Endodermal cell (in vitro differentiated cells): ENCODE data around the gene SMOC2. TPM values are rescaled to one million over a fixed set of nuclear protein-coding genes. Genes with fewer than 3 reads are reported as not detected.

Experiments
- DNase-seq: peaks from one replicate; pipeline ENCODE4 v3.0.0-alpha.2; 2017
- H3K27ac ChIP-seq: 2 replicates; pipeline ENCODE4 v1.5.1; 2013; ENCODE audit warnings: mild to moderate bottlenecking, low read depth, low read length, moderate library complexity
- H3K27me3 ChIP-seq: 2 replicates; pipeline ENCODE4 v1.6.1; 2013; ENCODE audit warnings: mild to moderate bottlenecking, low read length, moderate library complexity; ENCODE audit not compliant: insufficient read depth, control insufficient read depth, poor library complexity, severe bottlenecking
- H3K36me3 ChIP-seq: 2 replicates; pipeline ENCODE4 v1.7.0; 2013; ENCODE audit warnings: mild to moderate bottlenecking, low read length, moderate library complexity; ENCODE audit not compliant: control insufficient read depth, insufficient read depth
- H3K4me1 ChIP-seq: one replicate; pipeline ENCODE4 v1.7.0; 2013; ENCODE audit warnings: low read length; ENCODE audit not compliant: control insufficient read depth, insufficient read depth
- H3K4me3 ChIP-seq: 2 replicates; pipeline ENCODE4 v1.5.1; 2013; ENCODE audit warnings: mild to moderate bottlenecking, low read length, moderate library complexity
- H3K9ac ChIP-seq: 2 replicates; pipeline ENCODE4 v1.6.1; 2013; ENCODE audit warnings: mild to moderate bottlenecking, low read length, moderate library complexity; ENCODE audit not compliant: poor library complexity, severe bottlenecking; ENCODE audit errors: extremely low read depth
- H3K9me3 ChIP-seq: 2 replicates; pipeline ENCODE4 v1.6.1; 2013; ENCODE audit warnings: mild to moderate bottlenecking, low read length, moderate library complexity; ENCODE audit not compliant: control insufficient read depth
- H3K27ac Mint-ChIP-seq: 2 replicates; pipeline ENCODE4 v1.8.0; 2020; ENCODE audit warnings: mixed read lengths
- H3K27me3 Mint-ChIP-seq: 2 replicates; pipeline ENCODE4 v1.8.0; 2021; ENCODE audit warnings: mild to moderate bottlenecking, mixed read lengths; ENCODE audit not compliant: insufficient read depth
- H3K36me3 Mint-ChIP-seq: 2 replicates; pipeline ENCODE4 v1.8.0; 2020; ENCODE audit warnings: low read depth, mixed read lengths
- H3K4me1 Mint-ChIP-seq: 2 replicates; pipeline ENCODE4 v1.8.0; 2020; ENCODE audit warnings: mixed read lengths
- H3K4me3 Mint-ChIP-seq: 2 replicates; pipeline ENCODE4 v1.8.0; 2020; ENCODE audit warnings: mild to moderate bottlenecking, moderate library complexity, mixed read lengths
- H3K9me3 Mint-ChIP-seq: 2 replicates; pipeline ENCODE4 v1.8.0; 2020; ENCODE audit warnings: mild to moderate bottlenecking, mixed read lengths
- CTCF ChIP-seq: fragments of 200-600 bp; sonication (generic); conservative IDR thresholded peaks from 2 replicates; pipeline ENCODE4 v1.5.0; 2021; ENCODE audit warnings: antibody characterized with exemption, mild to moderate bottlenecking
- WGBS, 2 experiments: methylation state at CpG; one replicate each; pipeline versions ENCODE4 v1.1.5 to v1.1.7; 2013; ENCODE audit warnings: missing lambda C conversion rate in 2 of 2, mixed read lengths in 1 of 2; ENCODE audit not compliant: insufficient coverage in 1 of 2, insufficient read length in 1 of 2; 5-methylcytosine and 5-hydroxymethylcytosine counted together
- total RNA-seq, 2 donors: library from RNA; stranded (reverse); fragmentation: NEBNext Ultra II Directional in 1 of 2; extraction: Animal tissue kit (Norgen Biotek cat#: 25700) in 1 of 2; gene quantifications; 2 replicates in 1 of 2; 3 replicates in 1 of 2; pipeline ENCODE4 v1.2.1, GENCODE V29; 2021

The SMOC2 gene
- total RNA-seq, 2 donors from 2014 or later: 0.20 TPM; not detected in 1

DNA sequence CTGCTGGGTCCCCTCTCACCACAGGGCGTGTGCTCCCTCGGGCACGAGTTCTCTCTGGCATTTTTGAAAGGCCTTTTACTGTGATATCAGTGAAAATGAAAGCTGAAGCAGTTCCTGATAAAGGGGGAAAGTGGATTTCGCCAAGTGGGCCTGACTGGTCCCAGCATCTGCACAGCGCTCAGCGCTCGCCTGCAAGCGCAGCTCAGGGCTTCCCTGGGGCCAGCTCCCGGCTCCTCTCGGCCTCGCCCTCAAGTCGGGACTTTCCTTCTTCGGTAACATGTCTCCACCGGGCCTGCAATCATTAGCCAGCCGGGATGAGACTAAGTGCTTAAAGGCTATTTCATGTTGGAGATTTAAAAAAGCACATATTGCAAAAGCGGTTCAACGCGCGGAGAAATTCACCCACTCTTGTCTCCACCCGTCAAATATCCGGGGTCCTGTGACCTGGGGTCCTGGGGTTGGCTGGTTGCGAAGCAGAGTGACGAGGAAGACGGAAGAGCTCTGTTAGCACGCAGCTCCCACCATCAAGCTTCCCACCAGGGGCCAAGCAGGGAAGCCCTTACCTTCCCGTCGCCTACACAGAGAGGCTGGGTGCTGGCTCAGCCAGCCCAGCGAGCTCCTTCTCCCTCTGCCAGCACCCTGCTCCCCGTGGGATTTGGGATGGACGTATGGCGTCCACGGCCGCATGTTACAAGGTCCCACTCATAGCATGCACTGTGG, 114.1 kb downstream of the SMOC2 start:
- Histone ChIP-seq H3K9me3 (no peaks in the 10 kb centered on the region), H3K9ac (no peak overlapping the region), H3K27me3 (no peaks in the 10 kb centered on the region), H3K27ac (no peak overlapping the region), H3K4me3 (no peak overlapping the region), H3K36me3 (no peaks in the 10 kb centered on the region), H3K4me1 (no peaks in the 10 kb centered on the region)
- DNase-seq: no peak
- Mint-ChIP-seq H3K27ac (no peak overlapping the region), H3K36me3 (no peaks in the 10 kb centered on the region), H3K27me3 (no peaks in the 10 kb centered on the region), H3K4me3 (no peak overlapping the region), H3K9me3 (no peaks in the 10 kb centered on the region), H3K4me1 (no peaks in the 10 kb centered on the region)
- WGBS, 2 experiments: 93 to 99% methylated on average over 22 to 33 of the region's 33 CpGs
- TF ChIP-seq CTCF: no peak

DNA sequence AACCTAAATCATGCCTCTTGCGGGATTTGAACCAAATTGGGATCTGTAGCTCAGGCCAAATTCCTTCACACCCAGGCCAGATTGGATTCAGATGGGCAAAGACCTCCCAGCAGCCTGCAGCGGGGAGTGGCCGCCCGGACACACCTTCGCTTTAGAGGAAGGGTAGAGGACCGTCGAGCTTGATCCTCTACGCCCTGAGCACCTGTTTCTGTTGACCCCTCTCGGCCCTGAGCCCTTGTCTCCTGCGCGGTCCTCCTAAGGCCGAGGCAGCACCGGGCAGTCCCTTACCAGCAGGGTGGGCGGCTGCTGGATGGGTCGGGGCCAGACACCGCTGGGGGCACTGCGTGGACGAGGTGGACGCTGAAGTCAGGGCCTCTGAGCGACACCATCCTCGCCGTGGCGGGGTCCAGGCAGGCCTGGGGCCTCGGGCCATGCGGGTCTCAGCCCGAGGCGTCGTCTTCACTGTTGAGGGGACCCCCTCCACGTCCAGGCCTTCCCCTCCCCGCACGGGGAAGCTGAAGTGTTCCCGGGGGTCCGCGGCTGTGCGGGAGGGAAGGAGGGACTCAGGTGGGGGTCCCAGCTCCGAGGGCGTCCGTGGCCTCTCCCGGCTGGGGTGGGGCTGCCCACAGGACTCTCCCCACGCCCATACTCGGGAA, 114.8 kb downstream of the SMOC2 start:
- 93 to 96% methylated on average over 26 to 41 of the region's 41 CpGs for WGBS, 2 experiments
- no peaks in the 10 kb centered on the region for H3K9me3 Mint-ChIP-seq

DNA sequence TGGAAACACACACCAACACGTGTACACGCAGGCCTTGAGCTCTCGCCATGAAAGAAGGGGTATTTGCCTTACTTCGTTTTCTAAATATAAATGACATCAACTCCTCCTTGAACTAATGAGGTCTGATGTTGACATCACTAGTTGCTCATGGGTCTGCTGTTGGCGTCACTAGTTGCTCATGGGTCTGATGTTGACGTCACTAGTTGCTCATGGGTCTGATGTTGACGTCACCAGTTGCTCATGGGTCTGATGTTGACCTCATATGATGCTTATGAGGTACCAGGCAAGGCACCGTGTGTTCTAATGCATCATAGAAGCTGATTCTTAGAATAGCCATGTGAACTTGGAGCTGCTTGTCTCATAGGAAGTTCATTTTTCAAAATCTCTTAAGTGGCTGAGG, 116.5 kb downstream of the SMOC2 start:
- no peak overlapping the region for H3K9ac ChIP-seq
- no peaks in the 10 kb centered on the region for H3K36me3 ChIP-seq
- no peak overlapping the region for H3K4me3 ChIP-seq
- Mint-ChIP-seq H3K9me3 (peaks cover 3% of the 10 kb centered on the region), H3K4me3 (no peak overlapping the region), H3K27me3 (peaks cover 4% of the 10 kb centered on the region), H3K4me1 (no peaks in the 10 kb centered on the region), H3K36me3 (no peaks in the 10 kb centered on the region), H3K27ac (no peak overlapping the region)
- H3K9me3 ChIP-seq: no peaks in the 10 kb centered on the region
- WGBS, 2 experiments: 95 to 98% methylated on average over 8 of the region's 8 CpGs
- no peaks in the 10 kb centered on the region for H3K4me1 ChIP-seq
- H3K27ac ChIP-seq: no peak overlapping the region
- no peak for TF ChIP-seq CTCF
- H3K27me3 ChIP-seq: no peaks in the 10 kb centered on the region
- no peak for DNase-seq

More for the DNA sequence above, 114.8 kb downstream of the SMOC2 start:
- no peak overlapping the region for H3K27ac ChIP-seq
- H3K4me1 ChIP-seq: no peaks in the 10 kb centered on the region
- no peaks in the 10 kb centered on the region for H3K9me3 ChIP-seq
- no peak for DNase-seq
- Mint-ChIP-seq H3K36me3 (no peaks in the 10 kb centered on the region), H3K4me3 (no peak overlapping the region), H3K4me1 (no peaks in the 10 kb centered on the region), H3K27ac (no peak overlapping the region), H3K27me3 (no peaks in the 10 kb centered on the region)
- H3K36me3 ChIP-seq: no peaks in the 10 kb centered on the region
- no peak overlapping the region for H3K4me3 ChIP-seq
- TF ChIP-seq CTCF: no peak
- no peak overlapping the region for H3K9ac ChIP-seq
- no peaks in the 10 kb centered on the region for H3K27me3 ChIP-seq
